Measurements from ENCODE around the gene MCF2. TPM values are rescaled to one million over a fixed set of nuclear protein-coding genes. Genes with fewer than 3 reads are reported as not detected.

Gene MCF2
- total RNA-seq, 1 donor from 2014 or later: 0.34 TPM

DNA sequence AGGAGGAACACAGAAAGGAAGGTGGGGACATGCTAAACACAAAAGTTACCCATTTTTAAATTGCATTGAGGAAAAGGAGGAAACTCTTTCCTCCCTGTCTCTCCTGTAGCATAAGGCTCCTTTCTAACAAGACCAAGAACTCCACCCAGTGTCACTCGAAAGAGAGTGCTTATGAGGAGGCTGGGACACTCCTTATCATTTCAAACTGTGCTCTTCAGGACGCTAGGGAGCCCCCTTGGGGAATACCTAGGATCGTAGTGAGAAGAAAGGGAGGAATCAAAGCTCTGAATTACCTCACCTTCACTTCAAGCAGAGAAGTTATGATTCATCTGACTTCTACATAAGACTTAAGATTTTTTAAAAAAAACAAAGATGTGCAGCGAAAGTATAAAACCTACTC lies 111.9 kb downstream of the MCF2 start:
- intact Hi-C loops (cut with micrococcal nuclease): no loop called here

- intact Hi-C loops (cut with micrococcal nuclease): no loop called here
Observed at GRCh38 chrX:139585613-139586012, 122.4 kb downstream of the MCF2 start.

DNA sequence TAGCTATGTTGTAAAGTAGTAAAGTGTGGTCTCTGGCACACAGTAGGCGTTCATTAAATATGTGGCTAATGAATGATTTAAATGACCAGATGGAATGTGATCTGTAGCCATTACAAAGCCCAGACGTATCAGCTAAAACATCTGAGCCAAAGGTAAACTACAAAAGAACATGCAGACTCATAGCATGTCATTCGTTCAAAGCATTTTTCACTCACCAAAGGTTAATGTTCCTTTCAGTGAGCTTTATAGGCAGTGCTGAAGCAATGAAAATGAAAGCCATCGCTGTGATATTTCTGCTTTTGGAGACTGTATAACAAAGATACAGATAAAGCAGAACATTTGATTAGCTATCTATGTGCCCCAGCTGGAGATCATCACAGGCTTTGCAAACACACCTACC lies 126.9 kb downstream of the MCF2 start:
- intact Hi-C loops (cut with micrococcal nuclease): no loop called here

GRCh38 chrX:139566981-139567380 lies 141.0 kb downstream of the MCF2 start:
- intact Hi-C loops (cut with micrococcal nuclease): no loop called here

- intact Hi-C loops (cut with micrococcal nuclease): no loop called here
Observed at GRCh38 chrX:139563251-139563650, 144.7 kb downstream of the MCF2 start.

DNA sequence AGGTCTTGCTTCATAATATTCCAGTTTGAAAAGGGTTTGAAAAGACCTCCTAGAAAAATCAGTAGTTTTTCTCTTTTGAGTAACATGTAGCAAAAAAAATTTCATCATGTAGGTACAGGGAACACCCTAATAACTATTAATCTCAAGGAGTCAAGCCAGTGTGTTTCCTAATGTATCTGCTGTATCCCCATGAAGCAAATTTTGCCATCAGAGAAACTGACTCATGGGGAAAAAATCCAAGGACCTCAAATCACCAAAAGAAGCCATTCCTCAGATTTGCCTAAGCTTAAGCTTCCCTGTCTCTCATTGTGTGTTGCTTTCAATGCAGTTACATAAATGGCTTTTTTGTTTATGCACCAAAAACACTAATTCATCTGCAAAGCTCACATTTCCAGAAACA lies 147.7 kb downstream of the MCF2 start:
- intact Hi-C loops (cut with micrococcal nuclease): no loop called here

GRCh38 chrX:139559383-139560042 lies 148.5 kb downstream of the MCF2 start:
- intact Hi-C loops (cut with micrococcal nuclease): loop anchor here (10.0 kb wide), 1 partner anchor 785 kb away; no protein-coding TSS in a partner anchor

GRCh38 chrX:139554991-139555675 lies 152.8 kb downstream of the MCF2 start:
- intact Hi-C loops (cut with micrococcal nuclease): loop anchor here (10.0 kb wide), 1 partner anchor 780 kb away; no protein-coding TSS in a partner anchor

DNA sequence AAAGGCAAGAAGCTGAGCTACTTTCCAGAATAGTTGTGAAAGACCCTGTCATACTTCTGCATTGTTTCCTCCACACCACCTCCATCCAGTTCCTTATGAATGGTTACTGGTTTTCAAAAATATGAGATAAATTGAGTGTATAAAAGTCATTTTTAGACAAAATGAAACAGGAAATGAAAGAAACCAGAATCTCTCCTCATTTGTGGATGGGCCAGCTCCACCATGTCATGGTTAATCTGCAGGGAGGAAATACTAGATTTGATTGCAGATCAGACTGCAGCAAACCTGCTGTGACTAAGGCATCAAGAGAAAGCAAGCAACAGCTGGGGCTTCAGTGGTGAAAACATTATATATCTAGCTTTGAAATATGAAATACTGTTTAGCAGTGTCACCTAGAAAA lies 153.6 kb downstream of the MCF2 start:
- intact Hi-C loops (cut with micrococcal nuclease): loop anchor here (10.0 kb wide), 1 partner anchor 780 kb away; no protein-coding TSS in a partner anchor

GRCh38 chrX:139544591-139544990 lies 163.4 kb downstream of the MCF2 start:
- intact Hi-C loops (cut with micrococcal nuclease): no loop called here

GRCh38 chrX:139543920-139544319 lies 164.0 kb downstream of the MCF2 start:
- intact Hi-C loops (cut with micrococcal nuclease): no loop called here

GRCh38 chrX:139542652-139543051 lies 165.3 kb downstream of the MCF2 start:
- intact Hi-C loops (cut with micrococcal nuclease): no loop called here

DNA sequence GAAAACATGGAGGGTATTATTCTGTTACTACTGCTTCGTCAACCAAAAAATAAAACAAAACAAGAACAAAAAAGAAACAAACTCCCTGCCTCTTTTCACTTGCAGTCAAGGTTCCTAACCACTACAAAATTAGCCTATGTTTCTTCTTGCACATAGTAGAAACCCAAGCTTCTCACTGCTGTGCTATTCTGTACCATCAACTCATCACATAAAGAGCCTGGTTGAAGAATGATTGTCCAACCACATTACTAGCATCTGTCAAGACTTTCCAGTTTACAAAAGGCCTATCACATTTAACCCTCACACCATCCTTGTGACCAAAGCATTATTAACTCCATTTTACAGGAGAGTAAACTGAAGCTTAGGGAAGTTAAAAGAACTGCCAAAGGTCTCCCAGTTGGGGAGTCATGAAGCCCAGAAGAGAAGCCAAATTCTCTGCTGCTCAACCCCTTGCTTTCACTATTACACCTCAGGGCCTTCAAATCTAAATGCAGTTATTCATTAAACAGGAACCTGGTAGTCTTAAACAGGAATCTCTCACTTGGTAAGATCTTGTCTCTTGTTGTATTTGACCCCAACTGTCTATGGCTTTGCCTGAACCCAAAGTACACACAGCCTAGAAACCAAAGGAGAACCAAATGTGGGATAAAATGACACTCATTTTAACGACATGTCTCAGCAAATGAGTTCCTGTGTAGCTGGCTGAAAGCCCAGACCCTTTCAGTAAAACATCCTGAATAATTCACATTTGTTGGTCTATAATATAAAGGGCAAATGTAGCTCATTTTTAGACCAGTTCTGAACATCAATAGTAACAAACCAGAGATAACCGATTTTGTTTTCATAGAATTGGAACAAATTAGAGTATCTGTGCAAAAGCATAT lies 168.8 kb downstream of the MCF2 start:
- intact Hi-C loops (cut with micrococcal nuclease): no loop called here

- intact Hi-C loops (cut with micrococcal nuclease): no loop called here
Observed at GRCh38 chrX:139533444-139533843, 174.5 kb downstream of the MCF2 start.

- intact Hi-C loops (cut with micrococcal nuclease): no loop called here
Observed at GRCh38 chrX:139532834-139533233, 175.1 kb downstream of the MCF2 start.

Other genes starting within 250 kb of the MCF2 start
- not detected in 2 replicates for gene F9, start 177.4 kb downstream of the MCF2 start, total RNA-seq
- gene ATP11C, start 224.9 kb upstream of the MCF2 start, total RNA-seq: 12.8 and 14.7 TPM in 2 replicates

All from T-helper 2 cell treated with Interferon-gamma antibody and Interleukin-4, amounts not matched to agents 100 ng/mL and 5 ng/mL, for 36 hours (primary cell).